GM10248 (cell line): ENCODE data around the gene ATP6V0E1.

ENCODE experiments used
- CTCF ChIA-PET: fragments of 300-600 bp; sonication (Branson Sonifier 250); formaldehyde crosslinking; extraction: SDS; loops from one replicate; lab custom pipeline; 2021; ENCODE audit warnings: antibody characterized with exemption; lab: Yijun Ruan, JAX
- POLR2A ChIA-PET: fragments of 350-650 bp; sonication (Branson Sonifier 250); formaldehyde crosslinking; extraction: SDS; loops from one replicate; lab custom pipeline; 2020; ENCODE audit warnings: antibody characterized with exemption; lab: Yijun Ruan, JAX
- DNase-seq: peaks from one replicate; pipeline ENCODE4 v3.0.0; 2012; ENCODE audit errors: extremely low spot score
- CTCF ChIP-seq: IDR thresholded peaks from 2 replicates; pipeline ENCODE4 v1.5.1; 2012; ENCODE audit warnings: mild to moderate bottlenecking, low read depth; ENCODE audit errors: extremely low read depth, missing control alignments, control extremely low read depth

ATP6V0E1 gene

GRCh38 chr5:173050791-173051190 is 67.2 kb downstream of the ATP6V0E1 start:
- POLR2A ChIA-PET: no interaction called here
- DNase-seq: no peak
- no peak for TF ChIP-seq CTCF
- CTCF ChIA-PET: interaction anchor here (1.2 to 2.2 kb wide), 2 partner anchors 10 to 12 kb away, joined by 4 to 12 read pairs; no protein-coding TSS in a partner anchor

GRCh38 chr5:173051746-173052145 is 68.2 kb downstream of the ATP6V0E1 start:
- TF ChIP-seq CTCF: no peak
- ChIA-PET POLR2A (no interaction called here), CTCF (no interaction called here)
- DNase-seq: no peak

- no peak for TF ChIP-seq CTCF
- no peak for DNase-seq
- ChIA-PET POLR2A (no interaction called here), CTCF (interaction anchor here (0.7 to 1.3 kb wide), 3 partner anchors 11 to 74 kb away, joined by 3 to 4 read pairs (median 3); no protein-coding TSS in a partner anchor)
Observed at GRCh38 chr5:173053041-173053440, 69.5 kb downstream of the ATP6V0E1 start.

- TF ChIP-seq CTCF: no peak
- ChIA-PET POLR2A (no interaction called here), CTCF (interaction anchor here (1.6 kb wide), 1 partner anchor 20 kb away, joined by 4 read pairs; no protein-coding TSS in a partner anchor)
- DNase-seq: no peak
Observed at GRCh38 chr5:173055042-173055721, 71.6 kb downstream of the ATP6V0E1 start.

GRCh38 chr5:173055722-173055982 is 72.1 kb downstream of the ATP6V0E1 start:
- CTCF ChIA-PET: no interaction called here
- TF ChIP-seq CTCF: no peak
- DNase-seq: no peak

GRCh38 chr5:173055983-173056782 is 72.6 kb downstream of the ATP6V0E1 start, which contains the start of gene CREBRF:
TSS of gene CREBRF (plus strand) at chr5:173056352. CDS start at chr5:173080776, 24,424 bp downstream.
- DNase-seq: peak; percentile 96
- TF ChIP-seq CTCF: no peak
- ChIA-PET CTCF (interaction anchor here (1.3 to 1.8 kb wide), 2 partner anchors 17 to 21 kb away, joined by 4 to 5 read pairs; no protein-coding TSS in a partner anchor), POLR2A (interaction anchor here (0.9 to 1.4 kb wide), 4 partner anchors 17 to 94 kb away, joined by 3 to 7 read pairs (median 6); partner anchors contain the start of gene ATP6V0E1)

More at GRCh38 chr5:173055722-173055982, 72.1 kb downstream of the ATP6V0E1 start:
- POLR2A ChIA-PET: no interaction called here
